Tibial artery (tissue), 4 donors: ENCODE data around the gene SLC26A3.

Experiments
- DNase-seq, 2 donors: peaks; one replicate each; pipeline ENCODE4 v3.0.0-alpha.2; 2019
- H3K27ac ChIP-seq, 2 donors: fragments of 200-600 bp; sonication (generic) in 1 of 2; 1 replicate in 1 of 2; 2 replicates in 1 of 2; pipeline ENCODE4 v1.5.1; 2018 to 2019; ENCODE audit warnings: mild to moderate bottlenecking in 1 of 2
- H3K27me3 ChIP-seq, 2 donors: fragments of 200-600 bp; sonication (generic) in 1 of 2; one replicate each; pipeline versions ENCODE4 v1.5.1 to v1.6.0; 2016 to 2019
- H3K36me3 ChIP-seq, 3 donors: fragments of 200-600 bp; sonication (generic) in 2 of 3; one replicate each; pipeline ENCODE4 v1.5.1; 2016 to 2019; ENCODE audit warnings: mild to moderate bottlenecking in 2 of 3
- H3K4me1 ChIP-seq, 4 donors: fragments of 200-600 bp; sonication (generic) in 2 of 4; 1 replicate in 3 of 4; 2 replicates in 1 of 4; pipeline ENCODE4 v1.5.1; 2016 to 2019
- H3K4me3 ChIP-seq, 2 donors: fragments of 200-600 bp; sonication (generic) in 1 of 2; 1 replicate in 1 of 2; 2 replicates in 1 of 2; pipeline ENCODE4 v1.5.1; 2018 to 2019; ENCODE audit warnings: mild to moderate bottlenecking in 2 of 2
- H3K9me3 ChIP-seq, 3 donors: fragments of 200-600 bp; sonication (generic) in 1 of 3; one replicate each; pipeline ENCODE4 v1.5.1; 2016 to 2019
- intact Hi-C: fragments of 100-400 bp; cut with DNase I; formaldehyde crosslinking; loops from one replicate; pipeline ENCODE4 v1.15.0; 2023; ENCODE audit warnings: low total_unique reads
- TF ChIP-seq, protein P1 (sequence below), 2 experiments: fragments of 200-600 bp in 1 of 2; fragments of 450-650 bp in 1 of 2; IDR thresholded peaks; one replicate each; pipeline ENCODE4 v1.5.1; 2017 to 2019; ENCODE audit warnings: antibody characterized with exemption in 2 of 2, mild to moderate bottlenecking in 1 of 2, moderate library complexity in 1 of 2

The SLC26A3 gene

DNA sequence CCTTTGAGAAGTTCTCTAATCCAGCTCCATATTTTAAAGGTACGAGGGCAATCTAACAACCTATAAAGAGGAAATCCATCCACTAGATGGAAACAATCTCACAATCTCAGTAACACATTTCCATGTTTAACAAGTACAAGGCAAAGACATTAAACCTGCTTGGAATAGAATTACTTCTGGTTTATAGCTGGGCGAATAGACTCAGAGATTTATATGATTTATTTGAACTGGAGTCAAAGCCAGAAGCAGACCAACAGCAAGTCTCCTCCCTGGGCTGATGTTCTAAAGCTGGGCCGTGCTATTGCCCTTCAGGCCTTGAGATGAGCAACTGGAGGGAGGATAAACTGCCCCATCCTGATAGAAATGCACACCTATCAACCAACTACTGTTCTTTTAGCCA, 25.3 kb downstream of the SLC26A3 start:
- H3K27ac ChIP-seq = no peak overlapping the region
- intact Hi-C loops = no loop called here

DNA sequence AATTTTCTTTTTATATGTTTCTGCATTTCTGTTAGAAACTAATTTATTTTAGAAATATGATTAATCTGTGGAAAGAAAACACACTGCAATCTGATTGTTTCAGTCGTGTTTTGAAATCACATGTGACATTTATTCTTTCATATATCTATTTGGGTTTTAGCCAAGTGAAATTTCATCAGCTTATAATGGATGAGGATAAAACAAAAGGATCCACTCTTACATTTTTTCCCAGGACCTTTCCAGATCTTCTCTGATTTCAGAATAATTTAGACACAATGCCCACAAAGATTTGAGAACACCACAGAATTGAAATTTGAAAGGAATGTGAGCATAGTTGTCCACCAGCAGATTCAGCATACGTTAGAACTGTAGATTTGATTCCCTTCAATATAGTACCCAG, 30.0 kb downstream of the SLC26A3 start:
- intact Hi-C loops = no loop called here
- no peaks in the 10 kb centered on the region for H3K4me1 ChIP-seq
- TF ChIP-seq, protein P1, sequence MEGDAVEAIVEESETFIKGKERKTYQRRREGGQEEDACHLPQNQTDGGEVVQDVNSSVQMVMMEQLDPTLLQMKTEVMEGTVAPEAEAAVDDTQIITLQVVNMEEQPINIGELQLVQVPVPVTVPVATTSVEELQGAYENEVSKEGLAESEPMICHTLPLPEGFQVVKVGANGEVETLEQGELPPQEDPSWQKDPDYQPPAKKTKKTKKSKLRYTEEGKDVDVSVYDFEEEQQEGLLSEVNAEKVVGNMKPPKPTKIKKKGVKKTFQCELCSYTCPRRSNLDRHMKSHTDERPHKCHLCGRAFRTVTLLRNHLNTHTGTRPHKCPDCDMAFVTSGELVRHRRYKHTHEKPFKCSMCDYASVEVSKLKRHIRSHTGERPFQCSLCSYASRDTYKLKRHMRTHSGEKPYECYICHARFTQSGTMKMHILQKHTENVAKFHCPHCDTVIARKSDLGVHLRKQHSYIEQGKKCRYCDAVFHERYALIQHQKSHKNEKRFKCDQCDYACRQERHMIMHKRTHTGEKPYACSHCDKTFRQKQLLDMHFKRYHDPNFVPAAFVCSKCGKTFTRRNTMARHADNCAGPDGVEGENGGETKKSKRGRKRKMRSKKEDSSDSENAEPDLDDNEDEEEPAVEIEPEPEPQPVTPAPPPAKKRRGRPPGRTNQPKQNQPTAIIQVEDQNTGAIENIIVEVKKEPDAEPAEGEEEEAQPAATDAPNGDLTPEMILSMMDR (IDR thresholded peaks at IDR 0.05) = no peak
- H3K4me3 ChIP-seq = no peak overlapping the region
- H3K27me3 ChIP-seq = no peaks in the 10 kb centered on the region
- no peaks in the 10 kb centered on the region for H3K9me3 ChIP-seq
- H3K27ac ChIP-seq = no peak overlapping the region
- H3K36me3 ChIP-seq = no peaks in the 10 kb centered on the region
- DNase-seq = no peak

More for the DNA sequence above, 25.3 kb downstream of the SLC26A3 start:
- DNase-seq = no peak
- no peaks in the 10 kb centered on the region for H3K27me3 ChIP-seq
- no peak overlapping the region for H3K4me3 ChIP-seq
- TF ChIP-seq, protein P1 (IDR thresholded peaks at IDR 0.05) = no peak
- no peaks in the 10 kb centered on the region for H3K9me3 ChIP-seq
- no peaks in the 10 kb centered on the region for H3K4me1 ChIP-seq
- H3K36me3 ChIP-seq = no peaks in the 10 kb centered on the region

DNA sequence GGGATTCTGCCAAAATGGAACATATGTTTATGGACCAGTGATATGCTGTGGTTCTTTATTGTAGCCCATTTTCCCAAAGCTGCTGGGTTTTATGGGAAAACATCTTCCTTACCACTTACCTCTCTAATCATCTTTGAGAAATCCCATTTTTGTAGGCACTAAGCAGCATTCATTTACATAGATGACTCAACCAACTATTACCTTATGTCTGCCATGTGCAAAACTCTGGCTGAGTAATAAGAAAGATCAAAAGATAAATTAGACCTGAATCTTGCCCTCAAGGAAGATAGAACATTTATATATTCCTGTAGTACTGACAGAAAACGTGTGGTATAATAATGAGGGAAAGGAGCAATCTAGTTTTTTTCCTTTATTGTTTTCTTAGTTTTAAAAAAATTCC, 34.8 kb downstream of the SLC26A3 start:
- TF ChIP-seq, protein P1 (IDR thresholded peaks at IDR 0.05) = no peak
- Histone ChIP-seq H3K27me3 (no peaks in the 10 kb centered on the region), H3K36me3 (no peaks in the 10 kb centered on the region), H3K4me1 (no peaks in the 10 kb centered on the region), H3K9me3 (no peaks in the 10 kb centered on the region), H3K27ac (no peak overlapping the region), H3K4me3 (no peak overlapping the region)
- DNase-seq = no peak
- intact Hi-C loops = no loop called here

DNA sequence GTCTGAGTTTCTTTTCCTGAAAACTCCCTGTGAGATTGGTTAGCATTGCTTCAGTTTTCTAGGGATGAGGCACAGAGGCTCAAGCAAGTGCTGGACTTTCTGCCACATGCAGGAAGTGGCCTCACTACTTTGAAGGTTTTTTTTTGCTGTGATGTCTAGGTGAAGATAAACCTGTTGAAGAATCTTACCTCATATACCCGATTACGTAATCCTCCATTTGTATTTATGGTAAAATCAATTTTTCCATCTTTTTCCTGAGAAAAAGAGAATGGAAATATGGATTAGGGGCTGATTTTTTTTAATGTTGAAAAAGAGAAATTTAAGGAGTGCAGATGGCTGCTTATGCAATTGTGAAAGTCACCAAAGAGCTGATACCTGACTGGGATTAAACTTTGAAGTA, 35.6 kb downstream of the SLC26A3 start:
- Histone ChIP-seq H3K9me3 (no peaks in the 10 kb centered on the region), H3K36me3 (no peaks in the 10 kb centered on the region), H3K4me3 (no peak overlapping the region), H3K4me1 (no peaks in the 10 kb centered on the region), H3K27me3 (no peaks in the 10 kb centered on the region), H3K27ac (no peak overlapping the region)
- intact Hi-C loops = no loop called here
- TF ChIP-seq, protein P1 (IDR thresholded peaks at IDR 0.05) = no peak
- no peak for DNase-seq

DNA sequence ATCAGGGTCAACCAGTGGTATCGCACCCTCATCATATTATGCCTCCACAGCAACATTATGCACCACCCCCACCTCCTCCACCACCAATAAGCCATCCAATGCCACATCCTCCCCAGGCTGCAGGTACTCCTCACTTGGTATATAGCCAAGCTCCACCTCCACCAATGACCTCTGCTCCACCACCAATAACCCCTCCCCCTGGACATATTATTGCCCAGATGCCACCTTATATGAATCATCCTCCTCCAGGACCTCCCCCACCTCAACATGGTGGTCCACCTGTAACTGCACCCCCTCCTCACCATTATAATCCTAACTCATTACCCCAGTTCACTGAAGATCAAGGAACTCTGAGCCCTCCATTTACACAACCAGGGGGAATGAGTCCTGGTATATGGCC, 44.4 kb downstream of the SLC26A3 start:
- H3K27ac ChIP-seq = no peak overlapping the region
- H3K36me3 ChIP-seq = peaks cover 45 to 59% (median 49%) of the 10 kb centered on the region in 3 donors
- no peak for DNase-seq
- H3K27me3 ChIP-seq = no peaks in the 10 kb centered on the region
- TF ChIP-seq, protein P1 (IDR thresholded peaks at IDR 0.05) = no peak
- H3K4me3 ChIP-seq = no peak overlapping the region
- intact Hi-C loops = loop anchor here (10.0 kb wide), 1 partner anchor 106 kb away; no protein-coding TSS in a partner anchor
- H3K4me1 ChIP-seq = no peaks in the 10 kb centered on the region
- no peaks in the 10 kb centered on the region for H3K9me3 ChIP-seq

DNA sequence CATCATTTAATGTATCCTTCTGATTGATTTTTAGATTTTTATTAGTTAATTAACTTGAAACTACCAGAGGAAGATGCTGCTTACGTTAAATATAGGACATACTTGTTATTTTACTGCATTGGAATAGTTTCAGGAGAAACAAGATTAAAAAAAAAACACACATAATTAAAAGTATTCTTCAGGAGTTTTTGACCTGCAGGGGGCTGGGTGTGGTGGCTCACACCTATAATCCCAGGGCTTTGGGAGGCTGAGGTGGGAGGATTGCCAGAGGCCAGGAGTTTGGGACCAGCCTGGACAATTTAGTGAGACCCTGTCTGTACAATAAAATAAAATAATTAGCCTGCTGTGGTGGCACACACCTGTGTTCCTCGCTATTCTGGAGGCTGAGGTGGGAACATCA, 48.4 kb downstream of the SLC26A3 start:
- Histone ChIP-seq H3K27me3 (no peaks in the 10 kb centered on the region), H3K27ac (no peak overlapping the region), H3K9me3 (no peaks in the 10 kb centered on the region), H3K36me3 (peaks cover 70 to 92% (median 80%) of the 10 kb centered on the region in 3 donors), H3K4me3 (no peak overlapping the region), H3K4me1 (no peaks in the 10 kb centered on the region)
- no peak for DNase-seq
- intact Hi-C loops = loop anchor here (10.0 kb wide), 1 partner anchor 110 kb away; no protein-coding TSS in a partner anchor
- TF ChIP-seq, protein P1 (IDR thresholded peaks at IDR 0.05) = no peak
